Mammary epithelial cell (primary cell): ENCODE measurements around the gene NMS.

Source experiments
- EZH2 ChIP-seq: IDR thresholded peaks from 2 replicates; pipeline ENCODE4 v1.6.1; 2012; ENCODE audit warnings: low read length, inconsistent platforms, borderline replicate concordance
- TF ChIP-seq, protein P1 (sequence below), 2 donors: IDR thresholded peaks in 1 of 2; conservative IDR thresholded peaks in 1 of 2; 2 replicates each; pipeline ENCODE4 v1.5.1; 2011 to 2012; ENCODE audit warnings: inconsistent platforms in 2 of 2, low read length in 2 of 2, mild to moderate bottlenecking in 2 of 2, control low read depth in 1 of 2, low read depth in 1 of 2; ENCODE audit not compliant: insufficient read depth in 1 of 2; ENCODE audit errors: extremely low read depth in 1 of 2

DNA sequence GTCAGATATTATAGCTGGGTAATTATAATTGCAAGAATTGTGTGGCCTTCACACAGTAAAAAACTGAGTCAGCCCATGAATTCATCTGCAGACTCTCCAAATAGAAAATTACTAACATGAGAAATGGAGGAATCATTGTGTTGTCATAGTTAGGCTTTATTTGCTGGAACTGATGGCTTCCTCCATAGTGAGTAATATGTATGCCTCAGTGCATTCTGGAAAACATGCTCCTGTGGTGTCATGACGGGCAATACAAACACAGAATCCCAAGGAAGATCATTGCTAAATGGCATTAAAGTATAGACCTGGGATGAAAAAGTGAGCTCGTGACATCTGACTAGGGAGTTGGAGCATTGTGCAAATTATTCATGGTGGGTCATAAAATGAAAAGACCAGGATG is 23.6 kb upstream of the NMS start:
- TF ChIP-seq, protein P1, sequence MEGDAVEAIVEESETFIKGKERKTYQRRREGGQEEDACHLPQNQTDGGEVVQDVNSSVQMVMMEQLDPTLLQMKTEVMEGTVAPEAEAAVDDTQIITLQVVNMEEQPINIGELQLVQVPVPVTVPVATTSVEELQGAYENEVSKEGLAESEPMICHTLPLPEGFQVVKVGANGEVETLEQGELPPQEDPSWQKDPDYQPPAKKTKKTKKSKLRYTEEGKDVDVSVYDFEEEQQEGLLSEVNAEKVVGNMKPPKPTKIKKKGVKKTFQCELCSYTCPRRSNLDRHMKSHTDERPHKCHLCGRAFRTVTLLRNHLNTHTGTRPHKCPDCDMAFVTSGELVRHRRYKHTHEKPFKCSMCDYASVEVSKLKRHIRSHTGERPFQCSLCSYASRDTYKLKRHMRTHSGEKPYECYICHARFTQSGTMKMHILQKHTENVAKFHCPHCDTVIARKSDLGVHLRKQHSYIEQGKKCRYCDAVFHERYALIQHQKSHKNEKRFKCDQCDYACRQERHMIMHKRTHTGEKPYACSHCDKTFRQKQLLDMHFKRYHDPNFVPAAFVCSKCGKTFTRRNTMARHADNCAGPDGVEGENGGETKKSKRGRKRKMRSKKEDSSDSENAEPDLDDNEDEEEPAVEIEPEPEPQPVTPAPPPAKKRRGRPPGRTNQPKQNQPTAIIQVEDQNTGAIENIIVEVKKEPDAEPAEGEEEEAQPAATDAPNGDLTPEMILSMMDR (conservative IDR thresholded peaks at IDR 0.05 in 1 of 2, IDR thresholded peaks at IDR 0.05 in 1 of 2; ENCODE audit: extremely low read depth in 1 of 2, insufficient read depth in 1 of 2, low read depth in 1 of 2, low read length in 2 of 2), result no peak
- no peak for TF ChIP-seq EZH2
